ENCODE results near the gene SOX11. TPM values are rescaled to one million over a fixed set of nuclear protein-coding genes. Genes with fewer than 3 reads are reported as not detected.

The SOX11 gene
- total RNA-seq, 1 donor from 2014 or later = 19.2 TPM

GRCh38 chr2:5749347-5749746 lies 57.2 kb downstream of the SOX11 start:
- H3K36me3 ChIP-seq (ENCODE audit: insufficient read depth, low read length) = no peaks in the 10 kb centered on the region
- H3K27me3 ChIP-seq (ENCODE audit: insufficient read depth, low read length) = no peaks in the 10 kb centered on the region
- H3K9me3 ChIP-seq (ENCODE audit: insufficient read depth, low read depth, low read length) = no peaks in the 10 kb centered on the region
- TF ChIP-seq EZH2 (IDR thresholded peaks at IDR 0.05; ENCODE audit: insufficient read depth, low read length) (no peak), CTCF (IDR thresholded peaks at IDR 0.05; ENCODE audit: insufficient read depth, low read depth, low read length) (no peak)
- no peak overlapping the region for H3K27ac Mint-ChIP-seq (ENCODE audit: unreplicated experiment)
- H3K4me1 Mint-ChIP-seq (ENCODE audit: low read depth, unreplicated experiment) = peaks cover 1% of the 10 kb centered on the region
- no peak overlapping the region for H3K4me3 ChIP-seq (ENCODE audit: insufficient read depth, low read depth, low read length)
- H3K27me3 Mint-ChIP-seq (ENCODE audit: low read depth, unreplicated experiment) = peaks cover 14% of the 10 kb centered on the region
- no peak overlapping the region for H2AFZ ChIP-seq (ENCODE audit: low read depth, low read length)
- peaks cover 9% of the 10 kb centered on the region for H3K9me3 Mint-ChIP-seq (ENCODE audit: unreplicated experiment)
- no peaks in the 10 kb centered on the region for H3K36me3 Mint-ChIP-seq (ENCODE audit: low read depth, unreplicated experiment)
- H3K9ac ChIP-seq (ENCODE audit: low read length) = no peak overlapping the region
- FAIRE-seq = no peak
- H3K79me2 ChIP-seq (ENCODE audit: insufficient read depth, low read length) = no peaks in the 10 kb centered on the region
- H3K4me2 ChIP-seq (ENCODE audit: low read length) = peak overlapping the region; percentile 10
- no peak for DNase-seq (ENCODE audit: low read depth)
- H3K4me1 ChIP-seq (ENCODE audit: insufficient read depth, low read length) = no peaks in the 10 kb centered on the region
- no peak overlapping the region for H3K4me3 Mint-ChIP-seq (ENCODE audit: unreplicated experiment)
- H3K27ac ChIP-seq (ENCODE audit: low read depth, low read length) = no peak overlapping the region
- H4K20me1 ChIP-seq (ENCODE audit: insufficient read depth, low read length) = no peaks in the 10 kb centered on the region
